Uterus (tissue), 2 donors: ENCODE data around the gene OR6C68.

Experiments
- POLR2A ChIP-seq, 2 donors: fragments of 450-650 bp; IDR thresholded peaks; one replicate each; pipeline ENCODE4 v1.6.1; 2016; ENCODE audit warnings: antibody characterized with exemption in 2 of 2, mild to moderate bottlenecking in 1 of 2, moderate library complexity in 1 of 2
- TF ChIP-seq, protein P1 (sequence below), 4 experiments: fragments of 200-600 bp in 2 of 4; fragments of 450-650 bp in 2 of 4; sonication (generic) in 2 of 4; IDR thresholded peaks; one replicate each; pipeline ENCODE4 v1.5.1; 2016 to 2019; ENCODE audit warnings: antibody characterized with exemption in 4 of 4, mild to moderate bottlenecking in 2 of 4, moderate library complexity in 1 of 4

- TF ChIP-seq, protein P1, sequence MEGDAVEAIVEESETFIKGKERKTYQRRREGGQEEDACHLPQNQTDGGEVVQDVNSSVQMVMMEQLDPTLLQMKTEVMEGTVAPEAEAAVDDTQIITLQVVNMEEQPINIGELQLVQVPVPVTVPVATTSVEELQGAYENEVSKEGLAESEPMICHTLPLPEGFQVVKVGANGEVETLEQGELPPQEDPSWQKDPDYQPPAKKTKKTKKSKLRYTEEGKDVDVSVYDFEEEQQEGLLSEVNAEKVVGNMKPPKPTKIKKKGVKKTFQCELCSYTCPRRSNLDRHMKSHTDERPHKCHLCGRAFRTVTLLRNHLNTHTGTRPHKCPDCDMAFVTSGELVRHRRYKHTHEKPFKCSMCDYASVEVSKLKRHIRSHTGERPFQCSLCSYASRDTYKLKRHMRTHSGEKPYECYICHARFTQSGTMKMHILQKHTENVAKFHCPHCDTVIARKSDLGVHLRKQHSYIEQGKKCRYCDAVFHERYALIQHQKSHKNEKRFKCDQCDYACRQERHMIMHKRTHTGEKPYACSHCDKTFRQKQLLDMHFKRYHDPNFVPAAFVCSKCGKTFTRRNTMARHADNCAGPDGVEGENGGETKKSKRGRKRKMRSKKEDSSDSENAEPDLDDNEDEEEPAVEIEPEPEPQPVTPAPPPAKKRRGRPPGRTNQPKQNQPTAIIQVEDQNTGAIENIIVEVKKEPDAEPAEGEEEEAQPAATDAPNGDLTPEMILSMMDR (IDR thresholded peaks at IDR 0.05): no peak
- no peak for TF ChIP-seq POLR2A (IDR thresholded peaks at IDR 0.05)
These were observed 23.5 kb downstream of the OR6C68 start for GRCh38 chr12:55515696-55516095.
